Mesenchymal stem cell (in vitro differentiated cells and primary cell): ENCODE results near the gene FMO5.

ENCODE experiments used
- DNase-seq: peaks from one replicate; pipeline ENCODE4 v3.0.0-alpha.2; 2013
- H2AFZ ChIP-seq: one replicate; pipeline ENCODE4 v1.6.1; 2013; ENCODE audit warnings: low read depth, mild to moderate bottlenecking, control low read depth, inconsistent platforms, low read length, moderate library complexity
- H2AK5ac ChIP-seq: 2 replicates; pipeline ENCODE4 v1.6.1; 2013; ENCODE audit warnings: low read length, moderate library complexity, mild to moderate bottlenecking, inconsistent platforms; ENCODE audit not compliant: severe bottlenecking
- H2BK120ac ChIP-seq: one replicate; pipeline ENCODE4 v1.6.1; 2013; ENCODE audit warnings: low read depth, mild to moderate bottlenecking, inconsistent platforms, low read length, moderate library complexity
- H2BK12ac ChIP-seq, 2 experiments: one replicate each; pipeline ENCODE4 v1.6.1; 2013; ENCODE audit warnings: inconsistent platforms in 2 of 2, low read length in 2 of 2, mild to moderate bottlenecking in 2 of 2, moderate library complexity in 2 of 2, control low read depth in 1 of 2
- H2BK15ac ChIP-seq: one replicate; pipeline ENCODE4 v1.6.1; 2013; ENCODE audit warnings: mild to moderate bottlenecking, low read depth, inconsistent platforms; ENCODE audit not compliant: poor library complexity, severe bottlenecking
- H2BK5ac ChIP-seq: 2 replicates; pipeline ENCODE4 v1.6.1; 2013; ENCODE audit warnings: low read depth, mild to moderate bottlenecking, low read length, control low read depth, inconsistent platforms; ENCODE audit not compliant: poor library complexity, severe bottlenecking
- H3K14ac ChIP-seq, 2 experiments: one replicate each; pipeline ENCODE4 v1.6.1; 2013; ENCODE audit warnings: inconsistent platforms in 2 of 2, low read length in 2 of 2, control low read depth in 1 of 2, mild to moderate bottlenecking in 1 of 2, moderate library complexity in 1 of 2
- H3K18ac ChIP-seq, 2 experiments: one replicate each; pipeline ENCODE4 v1.6.1; 2013; ENCODE audit warnings: inconsistent platforms in 2 of 2, low read length in 2 of 2, control low read depth in 1 of 2, low read depth in 1 of 2, mild to moderate bottlenecking in 1 of 2
- H3K23ac ChIP-seq, 2 experiments: one replicate each; pipeline ENCODE4 v1.6.1; 2013; ENCODE audit warnings: inconsistent platforms in 2 of 2, low read length in 2 of 2, mild to moderate bottlenecking in 2 of 2, moderate library complexity in 2 of 2, control low read depth in 1 of 2
- H3K27ac ChIP-seq: 2 replicates; pipeline ENCODE4 v1.5.1; 2013; ENCODE audit warnings: mild to moderate bottlenecking, moderate library complexity, low read length, control low read depth, inconsistent platforms; ENCODE audit not compliant: poor library complexity, severe bottlenecking
- H3K27me3 ChIP-seq, 2 experiments: 2 replicates each; pipeline versions ENCODE4 v1.6.1 to v1.7.0; 2013; ENCODE audit warnings: low read length in 2 of 2, mild to moderate bottlenecking in 2 of 2, moderate library complexity in 2 of 2, control low read depth in 1 of 2, inconsistent platforms in 1 of 2; ENCODE audit not compliant: control insufficient read depth in 1 of 2, insufficient read depth in 1 of 2
- H3K36me3 ChIP-seq, 2 experiments: 2 replicates each; pipeline versions ENCODE4 v1.6.1 to v1.7.0; 2013; ENCODE audit warnings: low read length in 2 of 2, control low read depth in 1 of 2, inconsistent platforms in 1 of 2, low read depth in 1 of 2, mild to moderate bottlenecking in 1 of 2; ENCODE audit not compliant: insufficient read depth in 2 of 2, control insufficient read depth in 1 of 2
- H3K4ac ChIP-seq, 2 experiments: one replicate each; pipeline ENCODE4 v1.6.1; 2013; ENCODE audit warnings: inconsistent platforms in 2 of 2, low read length in 2 of 2, mild to moderate bottlenecking in 2 of 2, moderate library complexity in 2 of 2, control low read depth in 1 of 2, low read depth in 1 of 2
- H3K4me1 ChIP-seq: 2 replicates; pipeline ENCODE4 v1.6.1; 2013; ENCODE audit warnings: low read depth, low read length, control low read depth; ENCODE audit not compliant: control insufficient read depth, insufficient read depth
- H3K4me2 ChIP-seq: 2 replicates; pipeline ENCODE4 v1.6.1; 2013; ENCODE audit warnings: low read length, mild to moderate bottlenecking, inconsistent platforms; ENCODE audit not compliant: poor library complexity, severe bottlenecking
- H3K4me3 ChIP-seq, 2 experiments: 2 replicates each; pipeline versions ENCODE4 v1.5.1 to v1.7.0; 2013; ENCODE audit warnings: low read length in 2 of 2, mild to moderate bottlenecking in 2 of 2, control low read depth in 1 of 2, low read depth in 1 of 2; ENCODE audit not compliant: insufficient read depth in 1 of 2
- H3K79me1 ChIP-seq: replicated peaks from 2 replicates; pipeline ENCODE4 v1.6.1; 2013; ENCODE audit warnings: mild to moderate bottlenecking, control low read depth, low read length, inconsistent platforms; ENCODE audit not compliant: poor library complexity, severe bottlenecking
- H3K9ac ChIP-seq: 2 replicates; pipeline ENCODE4 v1.7.0; 2013; ENCODE audit warnings: mild to moderate bottlenecking, low read length, moderate library complexity
- H3K9me3 ChIP-seq: 2 replicates; pipeline ENCODE4 v1.7.0; 2013; ENCODE audit warnings: mild to moderate bottlenecking, low read length; ENCODE audit not compliant: control insufficient read depth
- H4K8ac ChIP-seq: one replicate; pipeline ENCODE4 v1.6.1; 2013; ENCODE audit warnings: inconsistent platforms, mild to moderate bottlenecking, low read length, moderate library complexity
- H4K91ac ChIP-seq: one replicate; pipeline ENCODE4 v1.6.1; 2013; ENCODE audit warnings: mild to moderate bottlenecking, low read length, inconsistent platforms
- WGBS: methylation state at CpG from one replicate; pipeline ENCODE4 v1.1.7; 2013; ENCODE audit warnings: mixed read lengths; 5-methylcytosine and 5-hydroxymethylcytosine counted together

FMO5 gene

GRCh38 chr1:147169840-147170674 lies 55.1 kb downstream of the FMO5 start:
- peaks cover 0 to 22% of the 10 kb centered on the region in 2 experiments for H3K36me3 ChIP-seq
- no peak overlapping the region for H3K23ac ChIP-seq
- H3K79me1 ChIP-seq: peaks cover 20% of the 10 kb centered on the region
- H3K14ac ChIP-seq: no peak overlapping the region
- H3K9me3 ChIP-seq: no peaks in the 10 kb centered on the region
- no peak overlapping the region for H3K27ac ChIP-seq
- H3K9ac ChIP-seq: peak overlapping the region; percentile 96
- no peak overlapping the region for H2AFZ ChIP-seq
- no peak overlapping the region for H3K4ac ChIP-seq
- WGBS: 89% methylated on average over 4 of the region's 6 CpGs
- H3K18ac ChIP-seq: no peak overlapping the region
- H3K4me2 ChIP-seq: no peak overlapping the region
- H3K4me1 ChIP-seq: peaks cover 9% of the 10 kb centered on the region
- H4K91ac ChIP-seq: no peak overlapping the region
- H2BK15ac ChIP-seq: no peak overlapping the region
- no peak overlapping the region for H2BK5ac ChIP-seq
- H2AK5ac ChIP-seq: no peak overlapping the region
- no peak overlapping the region for H2BK120ac ChIP-seq
- peak; percentile 31 for DNase-seq
- H3K27me3 ChIP-seq: no peaks in the 10 kb centered on the region
- H2BK12ac ChIP-seq: no peak overlapping the region
- H3K4me3 ChIP-seq: peak overlapping the region in 1 of 2 experiments; percentile 97
- no peak overlapping the region for H4K8ac ChIP-seq

- no peak overlapping the region for H3K27ac ChIP-seq
- no peak overlapping the region for H3K4me2 ChIP-seq
- H4K8ac ChIP-seq: no peak overlapping the region
- H3K9ac ChIP-seq: peak overlapping the region; percentile 96
- peaks cover 20% of the 10 kb centered on the region for H3K79me1 ChIP-seq
- H3K14ac ChIP-seq: no peak overlapping the region
- peak; percentile 7 for DNase-seq
- H3K27me3 ChIP-seq: no peaks in the 10 kb centered on the region
- H2BK5ac ChIP-seq: no peak overlapping the region
- H2AFZ ChIP-seq: no peak overlapping the region
- H2BK120ac ChIP-seq: no peak overlapping the region
- no peak overlapping the region for H3K18ac ChIP-seq
- WGBS: no CpG with 5 or more reads among the region's 3 CpGs
- H2BK15ac ChIP-seq: no peak overlapping the region
- no peak overlapping the region for H4K91ac ChIP-seq
- H3K4ac ChIP-seq: no peak overlapping the region
- no peak overlapping the region for H2AK5ac ChIP-seq
- H3K9me3 ChIP-seq: no peaks in the 10 kb centered on the region
- H3K36me3 ChIP-seq: peaks cover 0 to 20% of the 10 kb centered on the region in 2 experiments
- no peak overlapping the region for H2BK12ac ChIP-seq
- no peak overlapping the region for H3K23ac ChIP-seq
- H3K4me1 ChIP-seq: peaks cover 9% of the 10 kb centered on the region
- no peak overlapping the region for H3K4me3 ChIP-seq
Measured at GRCh38 chr1:147169171-147169570, 56.0 kb downstream of the FMO5 start.

- Histone ChIP-seq H3K18ac (peak overlapping the region; percentile 21 to 46), H2AFZ (no peak overlapping the region), H2BK12ac (no peak overlapping the region), H2BK120ac (no peak overlapping the region), H3K9me3 (no peaks in the 10 kb centered on the region), H3K4ac (no peak overlapping the region), H3K27me3 (no peaks in the 10 kb centered on the region), H4K91ac (no peak overlapping the region), H2BK15ac (no peak overlapping the region), H3K79me1 (peaks cover 23% of the 10 kb centered on the region), H2AK5ac (peak overlapping the region; percentile 83), H2BK5ac (no peak overlapping the region), H4K8ac (peak overlapping the region; percentile 49), H3K4me1 (peaks cover 9% of the 10 kb centered on the region), H3K23ac (no peak overlapping the region), H3K14ac (no peak overlapping the region), H3K4me3 (no peak overlapping the region), H3K36me3 (peaks cover 0 to 20% of the 10 kb centered on the region in 2 experiments), H3K27ac (no peak overlapping the region), H3K9ac (peak overlapping the region; percentile 52), H3K4me2 (no peak overlapping the region)
- peak; percentile 54 for DNase-seq
- 0% methylated on average over 1 of the region's 2 CpGs for WGBS
Measured at GRCh38 chr1:147168626-147169058, 56.5 kb downstream of the FMO5 start.

- Histone ChIP-seq H2BK15ac (no peak overlapping the region), H2BK5ac (peak overlapping the region; percentile 5), H3K27ac (peak overlapping the region; percentile 83), H3K36me3 (peaks cover 0 to 27% of the 10 kb centered on the region in 2 experiments), H3K14ac (no peak overlapping the region), H3K4me2 (peak overlapping the region; percentile 3), H3K79me1 (peaks cover 26% of the 10 kb centered on the region), H4K8ac (no peak overlapping the region), H2BK120ac (no peak overlapping the region), H3K4me3 (peak overlapping the region in 1 of 2 experiments; percentile 14), H2BK12ac (no peak overlapping the region), H3K9ac (peak overlapping the region; percentile 52), H2AFZ (no peak overlapping the region), H3K27me3 (no peaks in the 10 kb centered on the region), H3K9me3 (no peaks in the 10 kb centered on the region), H3K4ac (no peak overlapping the region), H3K23ac (no peak overlapping the region), H3K4me1 (peaks cover 9% of the 10 kb centered on the region), H2AK5ac (no peak overlapping the region), H3K18ac (no peak overlapping the region), H4K91ac (no peak overlapping the region)
- WGBS: no CpG with 5 or more reads among the region's 1 CpG
- peak; percentile 98 for DNase-seq
Measured at GRCh38 chr1:147167365-147167764, 57.8 kb downstream of the FMO5 start.
